GM12865 (cell line): ENCODE results near the gene NAGPA.

Source experiments
- DNase-seq: peaks from one replicate; pipeline ENCODE4 v3.0.0; 2010; ENCODE audit warnings: low read depth
- H3K4me3 ChIP-seq: 2 replicates; pipeline ENCODE4 v1.5.1; 2011; ENCODE audit warnings: mild to moderate bottlenecking, low read depth, low read length, control low read depth
- TF ChIP-seq, protein P1 (sequence below): IDR thresholded peaks from 2 replicates; pipeline ENCODE4 v1.5.1; 2011; ENCODE audit warnings: low read length, control low read depth, low read depth, inconsistent platforms; ENCODE audit not compliant: insufficient read depth; ENCODE audit errors: missing control alignments

Gene NAGPA

DNA sequence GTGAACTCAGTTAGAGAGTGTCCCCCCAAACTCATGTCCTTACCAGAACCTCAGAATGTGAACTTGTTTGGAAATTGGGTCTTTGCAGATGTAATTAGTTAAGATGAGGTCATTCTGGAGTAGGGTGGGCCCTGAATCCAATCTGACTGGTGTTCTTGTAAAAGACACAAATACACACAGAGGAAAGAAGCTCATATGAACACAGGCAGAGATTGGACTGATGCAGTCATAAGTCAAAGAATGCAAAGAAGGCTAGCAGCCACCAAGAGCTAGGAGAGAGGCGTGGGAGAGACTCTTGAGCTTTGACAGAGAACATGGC lies 2.1 kb upstream of the NAGPA start:
- TF ChIP-seq, protein P1, sequence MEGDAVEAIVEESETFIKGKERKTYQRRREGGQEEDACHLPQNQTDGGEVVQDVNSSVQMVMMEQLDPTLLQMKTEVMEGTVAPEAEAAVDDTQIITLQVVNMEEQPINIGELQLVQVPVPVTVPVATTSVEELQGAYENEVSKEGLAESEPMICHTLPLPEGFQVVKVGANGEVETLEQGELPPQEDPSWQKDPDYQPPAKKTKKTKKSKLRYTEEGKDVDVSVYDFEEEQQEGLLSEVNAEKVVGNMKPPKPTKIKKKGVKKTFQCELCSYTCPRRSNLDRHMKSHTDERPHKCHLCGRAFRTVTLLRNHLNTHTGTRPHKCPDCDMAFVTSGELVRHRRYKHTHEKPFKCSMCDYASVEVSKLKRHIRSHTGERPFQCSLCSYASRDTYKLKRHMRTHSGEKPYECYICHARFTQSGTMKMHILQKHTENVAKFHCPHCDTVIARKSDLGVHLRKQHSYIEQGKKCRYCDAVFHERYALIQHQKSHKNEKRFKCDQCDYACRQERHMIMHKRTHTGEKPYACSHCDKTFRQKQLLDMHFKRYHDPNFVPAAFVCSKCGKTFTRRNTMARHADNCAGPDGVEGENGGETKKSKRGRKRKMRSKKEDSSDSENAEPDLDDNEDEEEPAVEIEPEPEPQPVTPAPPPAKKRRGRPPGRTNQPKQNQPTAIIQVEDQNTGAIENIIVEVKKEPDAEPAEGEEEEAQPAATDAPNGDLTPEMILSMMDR, result no peak
- no peak for DNase-seq
- H3K4me3 ChIP-seq, result no peak overlapping the region

DNA sequence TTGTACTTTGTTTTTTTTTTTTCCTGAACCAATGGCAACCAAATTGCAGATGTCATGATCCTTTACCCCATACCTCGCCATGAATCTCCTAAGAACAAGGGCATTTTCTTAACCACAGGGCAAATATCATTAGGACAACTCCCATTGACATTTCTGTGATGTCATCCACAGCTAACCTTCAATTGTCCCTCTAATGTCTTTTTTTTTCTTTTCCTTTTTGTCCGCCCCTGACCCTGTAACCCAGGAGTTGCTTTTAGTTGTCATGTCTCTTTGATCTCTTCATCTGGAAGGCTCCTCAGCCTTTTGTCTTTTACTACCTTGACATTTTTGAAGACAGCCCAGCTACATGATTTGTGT lies 410 bp upstream of the NAGPA start:
- TF ChIP-seq, protein P1, result no peak
- no peak for DNase-seq
- peak overlapping the region; percentile 51 for H3K4me3 ChIP-seq

- TF ChIP-seq, protein P1, result no peak
- peak overlapping the region; percentile 51 for H3K4me3 ChIP-seq
- no peak for DNase-seq
Measured at GRCh38 chr16:5032748-5033167, 977 bp downstream of the NAGPA start.

GRCh38 chr16:5031601-5032000 lies 2.1 kb downstream of the NAGPA start:
- DNase-seq, result no peak
- TF ChIP-seq, protein P1, result no peak
- no peak overlapping the region for H3K4me3 ChIP-seq

- TF ChIP-seq, protein P1, result no peak
Measured at GRCh38 chr16:5030251-5030870, 3.4 kb downstream of the NAGPA start.

DNA sequence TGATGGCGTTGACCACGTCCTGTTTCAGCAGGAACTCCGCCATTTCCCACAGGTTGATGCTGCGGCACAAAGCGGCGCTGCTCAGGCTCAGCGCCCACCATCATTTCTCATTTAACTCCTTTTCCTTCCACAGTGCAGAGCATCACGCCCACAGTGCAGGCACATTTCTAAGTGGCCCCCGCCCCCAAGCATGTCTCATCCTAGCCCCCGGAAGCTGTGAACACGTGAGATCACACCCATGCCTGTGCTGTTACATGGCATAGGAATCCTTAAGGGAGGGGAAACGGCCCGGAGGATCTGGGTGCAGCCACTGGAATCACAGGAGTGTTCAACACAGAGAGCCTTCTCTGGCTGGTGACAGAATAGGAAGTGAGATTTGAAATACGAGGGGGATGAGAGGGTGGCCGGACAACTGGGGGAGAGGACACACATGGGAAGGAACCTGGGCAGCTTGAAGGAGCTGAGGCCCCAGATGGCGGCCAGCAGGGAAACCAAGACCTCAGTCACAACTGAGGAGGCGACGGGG lies 4.7 kb downstream of the NAGPA start:
- no peak overlapping the region for H3K4me3 ChIP-seq

More at GRCh38 chr16:5030251-5030870, 3.4 kb downstream of the NAGPA start:
- no peak for DNase-seq
- no peak overlapping the region for H3K4me3 ChIP-seq

More for the DNA sequence above, 4.7 kb downstream of the NAGPA start:
- TF ChIP-seq, protein P1, result no peak
- no peak for DNase-seq
